Vagina (tissue), 2 donors: ENCODE results near the gene GNB1L. TPM values are rescaled to one million over a fixed set of nuclear protein-coding genes. Genes with fewer than 3 reads are reported as not detected.

Experiments
- DNase-seq, 2 donors: peaks; one replicate each; pipeline ENCODE4 v3.0.0-alpha.2; 2017; ENCODE audit errors: extremely low spot score in 2 of 2
- H3K27ac ChIP-seq: fragments of 200-600 bp; sonication (generic); one replicate; pipeline ENCODE4 v1.5.1; 2019
- H3K27me3 ChIP-seq: fragments of 200-600 bp; sonication (generic); one replicate; pipeline ENCODE4 v1.5.1; 2019
- H3K36me3 ChIP-seq, 2 donors: fragments of 200-600 bp; sonication (generic); one replicate each; pipeline ENCODE4 v1.5.1; 2017 to 2019
- H3K4me1 ChIP-seq: fragments of 200-600 bp; sonication (generic); one replicate; pipeline ENCODE4 v1.5.1; 2019
- H3K4me3 ChIP-seq, 2 donors: fragments of 200-600 bp; sonication (generic); 1 replicate in 1 of 2; 2 replicates in 1 of 2; pipeline ENCODE4 v1.5.1; 2016 to 2019
- H3K9me3 ChIP-seq: fragments of 200-600 bp; sonication (generic); one replicate; pipeline ENCODE4 v1.5.1; 2019
- CTCF ChIP-seq, 3 experiments: fragments of 450-650 bp in 2 of 3; fragments of 200-600 bp in 1 of 3; sonication (generic) in 1 of 3; IDR thresholded peaks; one replicate each; pipeline ENCODE4 v1.5.1; 2017 to 2019; ENCODE audit warnings: antibody characterized with exemption in 3 of 3, mild to moderate bottlenecking in 2 of 3, moderate library complexity in 2 of 3
- POLR2A ChIP-seq, 2 donors: fragments of 450-650 bp; IDR thresholded peaks; one replicate each; pipeline ENCODE4 v1.6.1; 2017; ENCODE audit warnings: antibody characterized with exemption in 2 of 2, mild to moderate bottlenecking in 2 of 2, moderate library complexity in 2 of 2
- POLR2AphosphoS5 ChIP-seq, 2 donors: sonication (generic); formaldehyde crosslinking; IDR thresholded peaks; one replicate each; pipeline ENCODE4 v1.9.0; 2017; ENCODE audit warnings: antibody characterized with exemption in 2 of 2, mild to moderate bottlenecking in 2 of 2, low read depth in 1 of 2; ENCODE audit not compliant: insufficient read depth in 1 of 2
- intact Hi-C: fragments of 100-400 bp; cut with DNase I; formaldehyde crosslinking; loops from one replicate; pipeline ENCODE4 v1.15.1; 2023
- total RNA-seq: library from RNA; depleted of rRNA; stranded (reverse); fragments of >200 nt; gene quantifications from one replicate; pipeline ENCODE4 v1.2.3, GENCODE V29; 2016

GNB1L gene
- total RNA-seq, 1 donor from 2014 or later, result 14.0 TPM

GRCh38 chr22:19786264-19786585 lies 68.4 kb downstream of the GNB1L start:
- H3K4me3 ChIP-seq, result no peak overlapping the region
- intact Hi-C loops, result no loop called here
- no peak for DNase-seq

GRCh38 chr22:19785461-19786263 lies 69.0 kb downstream of the GNB1L start:
- Histone ChIP-seq H3K4me3 (no peak overlapping the region), H3K27me3 (no peaks in the 10 kb centered on the region), H3K27ac (no peak overlapping the region), H3K4me1 (no peaks in the 10 kb centered on the region), H3K36me3 (no peaks in the 10 kb centered on the region), H3K9me3 (no peaks in the 10 kb centered on the region)
- no peak for DNase-seq
- TF ChIP-seq CTCF (IDR thresholded peaks at IDR 0.05) (no peak), POLR2AphosphoS5 (IDR thresholded peaks at IDR 0.05; ENCODE audit: insufficient read depth in 1 of 2, low read depth in 1 of 2) (no peak), POLR2A (IDR thresholded peaks at IDR 0.05) (no peak)
- intact Hi-C loops, result no loop called here

More at GRCh38 chr22:19786264-19786585, 68.4 kb downstream of the GNB1L start:
- Histone ChIP-seq H3K9me3 (no peaks in the 10 kb centered on the region), H3K27me3 (no peaks in the 10 kb centered on the region), H3K4me1 (no peaks in the 10 kb centered on the region), H3K36me3 (no peaks in the 10 kb centered on the region), H3K27ac (no peak overlapping the region)
- TF ChIP-seq CTCF (IDR thresholded peaks at IDR 0.05), result no peak
- no peak for TF ChIP-seq POLR2AphosphoS5 (IDR thresholded peaks at IDR 0.05; ENCODE audit: insufficient read depth in 1 of 2, low read depth in 1 of 2)
- no peak for TF ChIP-seq POLR2A (IDR thresholded peaks at IDR 0.05)

GRCh38 chr22:19784384-19785175 lies 70.1 kb downstream of the GNB1L start:
- Histone ChIP-seq H3K27me3 (no peaks in the 10 kb centered on the region), H3K27ac (no peak overlapping the region), H3K9me3 (no peaks in the 10 kb centered on the region), H3K4me1 (no peaks in the 10 kb centered on the region), H3K4me3 (no peak overlapping the region), H3K36me3 (no peaks in the 10 kb centered on the region)
- intact Hi-C loops, result no loop called here
- TF ChIP-seq POLR2A (IDR thresholded peaks at IDR 0.05) (no peak), POLR2AphosphoS5 (IDR thresholded peaks at IDR 0.05; ENCODE audit: insufficient read depth in 1 of 2, low read depth in 1 of 2) (no peak), CTCF (IDR thresholded peaks at IDR 0.05) (no peak)
- no peak for DNase-seq

- Histone ChIP-seq H3K27me3 (no peaks in the 10 kb centered on the region), H3K36me3 (no peaks in the 10 kb centered on the region), H3K27ac (no peak overlapping the region), H3K4me1 (no peaks in the 10 kb centered on the region), H3K9me3 (no peaks in the 10 kb centered on the region), H3K4me3 (no peak overlapping the region)
- intact Hi-C loops, result no loop called here
- DNase-seq, result no peak
- TF ChIP-seq POLR2AphosphoS5 (IDR thresholded peaks at IDR 0.05; ENCODE audit: insufficient read depth in 1 of 2, low read depth in 1 of 2) (no peak), POLR2A (IDR thresholded peaks at IDR 0.05) (no peak), CTCF (IDR thresholded peaks at IDR 0.05) (no peak)
These were observed 70.9 kb downstream of the GNB1L start for GRCh38 chr22:19783586-19784383.
